OCI-LY7 (cell line): ENCODE measurements around the gene RAB3IL1. TPM values are rescaled to one million over a fixed set of nuclear protein-coding genes. Genes with fewer than 3 reads are reported as not detected.

Experiments used
- BruUV-seq: library from RNA; stranded (reverse); fragments of 400-500 nt; replicated peaks from 2 replicates; lab custom pipeline; 2021; lab: Mats Ljungman, UMichigan
- CTCF ChIA-PET: fragments of 300-600 bp; sonication (Branson Sonifier 250); formaldehyde crosslinking; loops from one replicate; lab custom pipeline; 2022; ENCODE audit warnings: antibody characterized with exemption; ENCODE audit not compliant: unreplicated experiment; lab: Charles Lee
- POLR2A ChIA-PET: fragments of 300-600 bp; sonication (Branson Sonifier 250); formaldehyde crosslinking; loops from one replicate; lab custom pipeline; 2022; ENCODE audit warnings: antibody characterized with exemption; lab: Charles Lee
- DNase-seq: peaks from one replicate; pipeline ENCODE4 v3.0.0-alpha.2; 2015; ENCODE audit warnings: low spot score
- H2AFZ ChIP-seq: fragments of 200-600 bp; sonication (generic), shearing (Covaris generic); 2 replicates; pipeline ENCODE4 v1.6.1; 2014; ENCODE audit warnings: mild to moderate bottlenecking, antibody characterized with exemption, low read length, moderate library complexity
- H3K27ac ChIP-seq: fragments of 200-600 bp; sonication (generic); 2 replicates; pipeline ENCODE4 v1.5.1; 2014; ENCODE audit warnings: mixed run types, low read depth, mild to moderate bottlenecking, moderate library complexity, low read length, inconsistent platforms; ENCODE audit not compliant: poor library complexity, severe bottlenecking
- H3K36me3 ChIP-seq: fragments of 200-600 bp; sonication (generic); 2 replicates; pipeline ENCODE4 v1.6.1; 2014; ENCODE audit warnings: mild to moderate bottlenecking, antibody characterized with exemption, low read length, moderate library complexity, mixed read lengths; ENCODE audit not compliant: insufficient read depth
- H3K4me1 ChIP-seq: fragments of 200-600 bp; sonication (generic); 2 replicates; pipeline ENCODE4 v1.5.1; 2014; ENCODE audit warnings: mild to moderate bottlenecking, low read length; ENCODE audit not compliant: insufficient read depth, poor library complexity, severe bottlenecking
- H3K4me2 ChIP-seq: fragments of 200-600 bp; sonication (generic); 2 replicates; pipeline ENCODE4 v1.6.1; 2014; ENCODE audit warnings: mild to moderate bottlenecking, low read length
- H3K4me3 ChIP-seq: fragments of 200-600 bp; sonication (generic); 2 replicates; pipeline ENCODE4 v1.5.1; 2014; ENCODE audit warnings: mild to moderate bottlenecking, low read depth, low read length; ENCODE audit not compliant: poor library complexity, severe bottlenecking
- H3K79me2 ChIP-seq: fragments of 200-600 bp; sonication (generic); 2 replicates; pipeline ENCODE4 v1.6.1; 2016; ENCODE audit warnings: low read depth, mild to moderate bottlenecking, low read length, moderate library complexity, mixed read lengths; ENCODE audit not compliant: insufficient read depth
- H3K9me2 ChIP-seq: fragments of 200-600 bp; sonication (generic); 2 replicates; pipeline ENCODE4 v1.6.1; 2016; ENCODE audit warnings: mild to moderate bottlenecking, low read length, mixed read lengths; ENCODE audit not compliant: insufficient read depth
- H3K9me3 ChIP-seq: fragments of 200-600 bp; sonication (generic); 2 replicates; pipeline ENCODE4 v1.6.1; 2014; ENCODE audit warnings: mild to moderate bottlenecking, mixed run types, low read length, mixed read lengths
- H4K20me1 ChIP-seq: fragments of 200-600 bp; sonication (generic); 2 replicates; pipeline ENCODE4 v1.6.1; 2014; ENCODE audit warnings: mild to moderate bottlenecking, antibody characterized with exemption, low read length, moderate library complexity, mixed read lengths; ENCODE audit not compliant: insufficient read depth
- CTCF ChIP-seq: fragments of 200-600 bp; sonication (generic); conservative IDR thresholded peaks from 2 replicates; pipeline ENCODE4 v1.5.1; 2014; ENCODE audit warnings: mild to moderate bottlenecking, antibody characterized with exemption, low read length, moderate library complexity, mixed read lengths
- EZH2phosphoT487 ChIP-seq: fragments of 200-600 bp; sonication (generic); IDR thresholded peaks from 2 replicates; pipeline ENCODE4 v1.6.1; 2018; ENCODE audit warnings: low read depth, borderline replicate concordance, mild to moderate bottlenecking, mixed run types, antibody characterized with exemption, low read length, moderate library complexity, mixed read lengths
- intact Hi-C: fragments of 100-400 bp; cut with micrococcal nuclease; formaldehyde crosslinking; loops from one replicate; pipeline ENCODE4 v1.10.0; 2022; ENCODE audit not compliant: unreplicated experiment
- total RNA-seq, 2 experiments: library from RNA; depleted of rRNA in 1 of 2; stranded (reverse); fragments of >200 nt in 1 of 2; shearing (Covaris generic) in 1 of 2; gene quantifications; 2 replicates each; pipeline ENCODE4 v1.2.3, GENCODE V29; 2014 to 2022

The RAB3IL1 gene
- total RNA-seq, 2 experiments from 2014 or later = not detected

GRCh38 chr11:61854966-61855714 lies 62.2 kb downstream of the RAB3IL1 start:
- CTCF ChIA-PET = no interaction called here

GRCh38 chr11:61854206-61854895 lies 63.0 kb downstream of the RAB3IL1 start:
- no peaks in the 10 kb centered on the region for H3K4me1 ChIP-seq
- H3K9me2 ChIP-seq = no peaks in the 10 kb centered on the region
- no peaks in the 10 kb centered on the region for H4K20me1 ChIP-seq
- no peaks in the 10 kb centered on the region for H3K9me3 ChIP-seq
- no peak overlapping the region for H3K4me2 ChIP-seq
- no peak overlapping the region for H2AFZ ChIP-seq
- no TSS peak for BruUV-seq
- H3K27ac ChIP-seq = no peak overlapping the region
- TF ChIP-seq EZH2phosphoT487 = no peak
- POLR2A ChIA-PET = no interaction called here
- DNase-seq = no peak
- CTCF ChIA-PET = no interaction called here
- intact Hi-C loops = no loop called here
- no peaks in the 10 kb centered on the region for H3K79me2 ChIP-seq
- H3K4me3 ChIP-seq = no peak overlapping the region
- no peaks in the 10 kb centered on the region for H3K36me3 ChIP-seq

More at GRCh38 chr11:61854966-61855714, 62.2 kb downstream of the RAB3IL1 start:
- Histone ChIP-seq H3K9me2 (no peaks in the 10 kb centered on the region), H3K4me1 (no peaks in the 10 kb centered on the region), H3K79me2 (no peaks in the 10 kb centered on the region), H3K9me3 (no peaks in the 10 kb centered on the region), H4K20me1 (no peaks in the 10 kb centered on the region), H3K4me2 (no peak overlapping the region), H2AFZ (no peak overlapping the region), H3K36me3 (no peaks in the 10 kb centered on the region), H3K4me3 (no peak overlapping the region), H3K27ac (no peak overlapping the region)
- intact Hi-C loops = no loop called here
- DNase-seq = no peak
- TF ChIP-seq CTCF = no peak
- no peak for TF ChIP-seq EZH2phosphoT487
- POLR2A ChIA-PET = no interaction called here
- BruUV-seq = no TSS peak

GRCh38 chr11:61853698-61854169 lies 63.6 kb downstream of the RAB3IL1 start:
- Histone ChIP-seq H3K4me3 (no peak overlapping the region), H3K9me3 (no peaks in the 10 kb centered on the region), H2AFZ (no peak overlapping the region), H3K9me2 (no peaks in the 10 kb centered on the region), H3K36me3 (no peaks in the 10 kb centered on the region), H3K27ac (no peak overlapping the region), H3K4me1 (no peaks in the 10 kb centered on the region), H3K4me2 (no peak overlapping the region), H3K79me2 (no peaks in the 10 kb centered on the region), H4K20me1 (no peaks in the 10 kb centered on the region)
- BruUV-seq = no TSS peak
- TF ChIP-seq EZH2phosphoT487 = no peak
- TF ChIP-seq CTCF = no peak
- ChIA-PET CTCF (no interaction called here), POLR2A (interaction anchor here (0.7 to 1.0 kb wide), 2 partner anchors 23 to 61 kb away, joined by 3 to 6 read pairs; partner anchors contain the start of gene FEN1)
- intact Hi-C loops = no loop called here
- no peak for DNase-seq
